Spleen (tissue), 11 donors: ENCODE data around the gene CFAP74. TPM values are rescaled to one million over a fixed set of nuclear protein-coding genes. Genes with fewer than 3 reads are reported as not detected.

ENCODE experiments used
- DNase-seq: peaks from one replicate; pipeline ENCODE4 v3.0.0-alpha.2; 2020
- H3K27ac ChIP-seq, 8 donors: fragments of 200-600 bp; sonication (generic) in 7 of 8; 1 replicate in 4 of 8; 2 replicates in 4 of 8; pipeline versions ENCODE4 v1.5.0 to v1.8.0; 2016 to 2021; ENCODE audit warnings: inconsistent platforms in 4 of 8, mild to moderate bottlenecking in 4 of 8, moderate library complexity in 1 of 8
- H3K27me3 ChIP-seq, 7 donors: fragments of 200-600 bp; sonication (generic) in 6 of 7; replicated peaks in 1 of 7; 1 replicate in 4 of 7; 2 replicates in 3 of 7; pipeline versions ENCODE4 v1.5.0 to v1.8.0; 2016 to 2021; ENCODE audit warnings: inconsistent platforms in 3 of 7, mild to moderate bottlenecking in 1 of 7
- H3K36me3 ChIP-seq, 6 donors: fragments of 200-600 bp; sonication (generic) in 5 of 6; 1 replicate in 4 of 6; 2 replicates in 2 of 6; pipeline versions ENCODE4 v1.5.0 to v1.8.0; 2016 to 2021; ENCODE audit warnings: inconsistent platforms in 2 of 6
- H3K4me1 ChIP-seq, 6 donors: fragments of 200-600 bp; sonication (generic) in 5 of 6; 1 replicate in 3 of 6; 2 replicates in 3 of 6; pipeline versions ENCODE4 v1.5.0 to v1.8.0; 2016 to 2021; ENCODE audit warnings: inconsistent platforms in 3 of 6
- H3K4me3 ChIP-seq, 8 donors: fragments of 200-600 bp; sonication (generic) in 7 of 8; 1 replicate in 4 of 8; 2 replicates in 4 of 8; pipeline versions ENCODE4 v1.5.0 to v1.8.0; 2016 to 2021; ENCODE audit warnings: inconsistent platforms in 4 of 8, mild to moderate bottlenecking in 4 of 8, moderate library complexity in 2 of 8
- H3K9me3 ChIP-seq, 8 donors: fragments of 200-600 bp; sonication (generic) in 7 of 8; 1 replicate in 4 of 8; 2 replicates in 4 of 8; pipeline versions ENCODE4 v1.5.0 to v1.8.0; 2016 to 2021; ENCODE audit warnings: inconsistent platforms in 4 of 8
- POLR2A ChIP-seq, 3 donors: fragments of 450-650 bp; IDR thresholded peaks; one replicate each; pipeline ENCODE4 v1.5.1; 2017; ENCODE audit warnings: antibody characterized with exemption in 3 of 3, mild to moderate bottlenecking in 1 of 3
- POLR2AphosphoS5 ChIP-seq, 3 donors: sonication (generic); formaldehyde crosslinking; IDR thresholded peaks; one replicate each; pipeline ENCODE4 v1.5.1; 2017; ENCODE audit warnings: antibody characterized with exemption in 3 of 3
- WGBS, 5 donors: extraction: QIAGEN DNeasy Blood & Tissue Kit in 3 of 5; methylation state at CpG; one replicate each; pipeline versions ENCODE4 v1.1.5 to v1.1.7; 2013 to 2018; 5-methylcytosine and 5-hydroxymethylcytosine counted together
- intact Hi-C: fragments of 100-400 bp; cut with DNase I; formaldehyde crosslinking; loops from one replicate; pipeline ENCODE4 v1.15.0; 2023; ENCODE audit warnings: low total_unique reads
- polyA plus RNA-seq, 3 donors: library from polyadenylated mRNA; stranded (reverse); fragments of 200-250 nt; gene quantifications; one replicate each; pipeline ENCODE4 v1.2.1, GENCODE V29; 2013
- total RNA-seq, 7 donors: library from RNA; depleted of rRNA in 3 of 7; stranded (reverse); fragments of >200 nt in 3 of 7; fragmentation: NEBNext Ultra II Directional in 4 of 7; extraction: Animal tissue kit (Norgen Biotek cat#: 25700) in 4 of 7; gene quantifications; one replicate each; pipeline versions ENCODE4 v1.1.0 to v1.2.1, GENCODE V29; 2016 to 2021
- TF ChIP-seq, protein P1 (sequence below), 11 experiments: fragments of 200-600 bp in 7 of 11; fragments of 450-650 bp in 4 of 11; sonication (generic) in 4 of 11; IDR thresholded peaks in 8 of 11; conservative IDR thresholded peaks in 3 of 11; 1 replicate in 7 of 11; 2 replicates in 4 of 11; pipeline versions ENCODE4 v1.4.0 to v1.8.0; 2016 to 2021; ENCODE audit warnings: antibody characterized with exemption in 11 of 11, inconsistent platforms in 4 of 11, mild to moderate bottlenecking in 1 of 11
- donor health status: healthy with polysubstance abuse.
- donor health status: DM: no; HTN: no; CAD: no; lungs with moderate emphysema.
- donor health status: DM: no; HTN: no; CAD: no.
- donor health status: Bipolar disorder and iron deficiency.
- donor health status: healthy.
- donor health status: DM: no; HTN: no; CAD: no.
- donor health status: DM: yes; HTN: yes; CAD: no.

The CFAP74 gene
- total and polyA plus RNA-seq, 10 donors = 0.03 to 0.32 (median 0.14) TPM; not detected in 4

DNA sequence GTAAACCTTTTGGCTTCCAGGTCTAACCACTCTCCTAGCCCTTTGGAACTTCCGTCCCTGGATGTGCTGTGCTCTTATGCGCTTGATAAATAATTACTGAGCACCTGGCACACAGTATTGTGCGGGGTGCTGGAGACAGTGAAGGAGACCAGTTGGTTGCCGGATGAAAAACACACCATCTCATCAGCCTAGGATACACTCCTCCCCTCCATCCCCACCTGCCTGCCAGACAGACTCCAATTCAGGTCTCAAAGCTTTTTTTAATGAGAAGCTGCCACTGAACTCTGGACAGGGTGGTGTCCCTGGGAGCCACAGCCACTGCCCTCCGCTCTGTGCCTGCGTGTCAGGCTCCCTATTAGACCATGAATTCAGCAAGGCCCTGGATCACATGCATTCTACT lies 121.9 kb downstream of the CFAP74 start:
- Histone ChIP-seq H3K27ac (peak overlapping the region in 2 of 8 donors; percentile 11 to 30), H3K36me3 (peaks cover 0 to 40% (median 4%) of the 10 kb centered on the region in 6 donors), H3K27me3 (no peaks in the 10 kb centered on the region), H3K9me3 (no peaks in the 10 kb centered on the region), H3K4me1 (peaks cover 64 to 100% (median 98%) of the 10 kb centered on the region in 6 donors), H3K4me3 (no peak overlapping the region)
- intact Hi-C loops = loop anchor here (10.0 kb wide), 1 partner anchor 77 kb away; no protein-coding TSS in a partner anchor
- WGBS, 5 donors = 82 to 92% (median 87%) methylated on average over 6 of the region's 6 CpGs
- DNase-seq = no peak
- TF ChIP-seq POLR2A (IDR thresholded peaks at IDR 0.05) (no peak), POLR2AphosphoS5 (IDR thresholded peaks at IDR 0.05) (no peak)
- TF ChIP-seq, protein P1, sequence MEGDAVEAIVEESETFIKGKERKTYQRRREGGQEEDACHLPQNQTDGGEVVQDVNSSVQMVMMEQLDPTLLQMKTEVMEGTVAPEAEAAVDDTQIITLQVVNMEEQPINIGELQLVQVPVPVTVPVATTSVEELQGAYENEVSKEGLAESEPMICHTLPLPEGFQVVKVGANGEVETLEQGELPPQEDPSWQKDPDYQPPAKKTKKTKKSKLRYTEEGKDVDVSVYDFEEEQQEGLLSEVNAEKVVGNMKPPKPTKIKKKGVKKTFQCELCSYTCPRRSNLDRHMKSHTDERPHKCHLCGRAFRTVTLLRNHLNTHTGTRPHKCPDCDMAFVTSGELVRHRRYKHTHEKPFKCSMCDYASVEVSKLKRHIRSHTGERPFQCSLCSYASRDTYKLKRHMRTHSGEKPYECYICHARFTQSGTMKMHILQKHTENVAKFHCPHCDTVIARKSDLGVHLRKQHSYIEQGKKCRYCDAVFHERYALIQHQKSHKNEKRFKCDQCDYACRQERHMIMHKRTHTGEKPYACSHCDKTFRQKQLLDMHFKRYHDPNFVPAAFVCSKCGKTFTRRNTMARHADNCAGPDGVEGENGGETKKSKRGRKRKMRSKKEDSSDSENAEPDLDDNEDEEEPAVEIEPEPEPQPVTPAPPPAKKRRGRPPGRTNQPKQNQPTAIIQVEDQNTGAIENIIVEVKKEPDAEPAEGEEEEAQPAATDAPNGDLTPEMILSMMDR (IDR thresholded peaks at IDR 0.05 in 8 of 11, conservative IDR thresholded peaks at IDR 0.05 in 3 of 11) = no peak

DNA sequence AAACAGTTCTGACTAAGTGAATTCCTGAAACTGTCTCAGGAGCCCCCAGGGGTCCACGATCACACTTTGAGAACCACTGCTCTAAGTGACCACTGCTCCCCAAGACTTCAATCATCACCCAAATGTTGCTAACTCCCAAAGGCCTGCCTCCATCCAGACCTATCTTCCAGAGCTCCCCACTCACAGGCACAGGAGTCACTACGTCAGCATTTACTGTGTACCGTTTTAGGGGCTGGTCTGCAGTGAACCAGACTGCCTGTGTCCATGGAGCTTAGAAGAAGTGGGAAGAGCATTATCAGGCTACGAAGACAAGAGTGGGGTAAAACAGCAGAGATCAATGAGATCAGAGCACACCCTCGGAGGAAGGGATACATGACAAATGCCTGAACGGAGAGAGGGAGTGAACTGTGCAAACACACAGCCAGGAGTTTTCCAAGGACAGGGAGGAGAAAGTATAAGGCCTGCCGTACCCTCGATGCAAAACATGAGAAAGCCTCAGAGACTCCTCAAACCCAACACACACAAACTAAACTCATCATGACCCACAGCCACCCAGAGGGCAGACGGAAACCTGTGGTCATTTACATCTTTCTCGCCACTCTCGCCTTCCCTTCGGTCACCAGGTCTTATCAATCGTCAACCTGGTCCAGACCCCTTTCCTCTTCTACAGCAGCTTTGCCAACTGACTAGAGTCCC lies 122.8 kb downstream of the CFAP74 start:
- Histone ChIP-seq H3K9me3 (no peaks in the 10 kb centered on the region), H3K27me3 (no peaks in the 10 kb centered on the region), H3K36me3 (peaks cover 0 to 49% (median 11%) of the 10 kb centered on the region in 6 donors), H3K4me3 (no peak overlapping the region), H3K4me1 (peaks cover 64 to 100% (median 97%) of the 10 kb centered on the region in 6 donors), H3K27ac (peak overlapping the region in 2 of 8 donors; percentile 11 to 30)
- TF ChIP-seq POLR2A (IDR thresholded peaks at IDR 0.05) (no peak), POLR2AphosphoS5 (IDR thresholded peaks at IDR 0.05) (no peak)
- TF ChIP-seq, protein P1 (IDR thresholded peaks at IDR 0.05 in 8 of 11, conservative IDR thresholded peaks at IDR 0.05 in 3 of 11) = no peak
- 55 to 72% (median 58%) methylated on average over 13 of the region's 13 CpGs for WGBS, 5 donors
- intact Hi-C loops = loop anchor here (10.0 kb wide), 1 partner anchor 76 kb away; no protein-coding TSS in a partner anchor
- peak; percentile 22 for DNase-seq

DNA sequence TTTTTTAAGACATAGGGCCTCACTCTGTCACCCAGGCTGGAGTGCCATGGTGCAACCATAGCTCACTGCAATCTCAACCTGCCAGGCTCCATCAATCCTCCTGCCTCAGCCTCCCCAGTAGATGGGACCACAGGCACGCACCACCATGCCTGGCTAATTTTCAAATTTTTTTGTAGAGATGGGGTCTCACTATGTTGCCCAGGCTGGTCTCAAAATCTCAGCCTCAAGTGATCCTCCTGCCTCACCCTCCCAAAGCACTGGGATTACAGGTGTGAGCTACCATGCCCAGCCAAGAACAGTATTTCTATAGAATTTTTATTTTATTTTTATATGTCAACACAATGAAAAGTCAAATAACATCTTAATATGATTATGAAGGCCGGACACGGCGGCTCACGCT lies 123.6 kb downstream of the CFAP74 start:
- no peaks in the 10 kb centered on the region for H3K9me3 ChIP-seq
- H3K27ac ChIP-seq = no peak overlapping the region
- peak; percentile 35 for DNase-seq
- TF ChIP-seq POLR2A (IDR thresholded peaks at IDR 0.05) (no peak), POLR2AphosphoS5 (IDR thresholded peaks at IDR 0.05) (no peak)
- TF ChIP-seq, protein P1 (IDR thresholded peaks at IDR 0.05 in 8 of 11, conservative IDR thresholded peaks at IDR 0.05 in 3 of 11) = no peak
- H3K36me3 ChIP-seq = peaks cover 0 to 58% (median 15%) of the 10 kb centered on the region in 6 donors
- H3K4me3 ChIP-seq = no peak overlapping the region
- intact Hi-C loops = loop anchor here (10.0 kb wide), 1 partner anchor 75 kb away; no protein-coding TSS in a partner anchor
- WGBS, 5 donors = 94 to 97% (median 95%) methylated on average over 5 of the region's 5 CpGs
- no peaks in the 10 kb centered on the region for H3K27me3 ChIP-seq
- peaks cover 61 to 100% (median 98%) of the 10 kb centered on the region in 6 donors for H3K4me1 ChIP-seq

DNA sequence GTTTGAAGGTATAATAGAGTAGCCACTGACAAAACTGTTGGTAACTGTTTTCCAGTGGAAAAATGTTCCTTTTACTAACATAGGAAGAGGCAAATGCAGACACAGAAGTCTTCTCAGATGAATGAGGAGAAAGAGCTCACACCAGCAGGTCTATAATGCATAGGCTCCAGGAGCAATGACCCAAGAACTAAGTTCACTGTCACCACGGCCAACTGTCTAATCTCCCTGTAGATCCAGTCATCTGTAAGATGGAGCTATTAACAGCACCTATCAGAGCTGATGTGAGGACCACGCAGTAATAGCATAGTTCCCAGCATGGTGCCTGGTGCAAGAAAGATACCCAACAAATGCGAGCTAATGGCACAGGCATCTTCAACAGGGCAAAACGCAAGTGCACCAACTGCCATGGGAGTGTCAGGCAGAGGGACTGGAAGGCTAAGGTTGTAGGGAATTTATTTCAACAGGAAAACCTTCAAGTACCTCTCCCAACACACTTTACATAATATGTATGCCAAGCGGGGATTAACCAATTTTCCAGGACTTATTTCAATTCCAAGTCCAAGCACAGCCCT lies 125.6 kb downstream of the CFAP74 start:
- no peaks in the 10 kb centered on the region for H3K27me3 ChIP-seq
- intact Hi-C loops = no loop called here
- peaks cover 53 to 100% (median 93%) of the 10 kb centered on the region in 6 donors for H3K4me1 ChIP-seq
- no peaks in the 10 kb centered on the region for H3K9me3 ChIP-seq
- DNase-seq = peak; percentile 19
- 78 to 88% (median 81%) methylated on average over 5 of the region's 5 CpGs for WGBS, 5 donors
- no peak overlapping the region for H3K4me3 ChIP-seq
- TF ChIP-seq POLR2A (IDR thresholded peaks at IDR 0.05) (no peak), POLR2AphosphoS5 (IDR thresholded peaks at IDR 0.05) (no peak)
- TF ChIP-seq, protein P1 (IDR thresholded peaks at IDR 0.05 in 8 of 11, conservative IDR thresholded peaks at IDR 0.05 in 3 of 11) = no peak
- H3K36me3 ChIP-seq = peaks cover 0 to 70% (median 21%) of the 10 kb centered on the region in 6 donors
- H3K27ac ChIP-seq = no peak overlapping the region
